GM12873 (cell line): ENCODE measurements around the gene FAM53C.

Experiments
- CTCF ChIP-seq: IDR thresholded peaks from 2 replicates; pipeline ENCODE4 v1.5.1; 2012; ENCODE audit warnings: low read depth, mild to moderate bottlenecking, moderate library complexity, low read length, control low read depth; ENCODE audit not compliant: insufficient read depth; ENCODE audit errors: missing control alignments

FAM53C gene

DNA sequence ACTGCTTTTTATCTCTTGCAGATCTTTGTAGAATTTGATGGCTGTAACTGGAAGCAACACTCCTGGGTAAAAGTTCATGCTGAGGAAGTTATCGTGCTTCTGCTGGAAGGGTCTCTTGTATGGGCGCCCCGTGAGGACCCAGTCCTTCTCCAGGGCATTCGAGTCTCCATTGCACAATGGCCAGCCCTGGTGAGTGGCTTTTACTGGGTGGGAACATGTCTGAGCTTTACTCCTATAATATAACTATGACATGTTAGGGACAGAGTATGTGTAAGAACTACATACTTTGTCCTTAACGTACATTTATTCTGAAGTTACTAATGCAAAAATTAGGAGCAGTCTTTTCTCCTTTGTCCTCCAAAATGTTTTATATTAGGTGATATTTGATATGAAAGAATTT is 34.6 kb downstream of the FAM53C start:
- TF ChIP-seq CTCF: no peak

DNA sequence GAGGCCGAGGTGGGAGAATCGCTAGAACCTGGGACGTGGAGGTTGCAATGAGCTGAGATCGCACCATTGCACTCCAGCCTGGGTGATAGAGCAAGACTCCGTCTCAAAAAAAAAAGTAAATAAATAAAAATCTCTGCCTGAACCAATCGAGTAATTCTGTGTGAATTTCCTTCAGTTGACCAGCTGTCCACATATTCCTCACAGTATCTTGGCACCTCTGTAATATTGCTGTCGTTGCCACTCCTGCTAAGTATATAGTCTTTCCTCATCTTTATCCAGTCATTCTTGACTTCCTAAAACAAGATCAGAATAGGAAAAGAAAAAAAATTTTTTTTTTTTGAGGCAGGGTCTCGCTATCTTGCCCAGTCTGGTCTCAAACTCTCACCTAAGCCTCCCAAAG is 44.3 kb downstream of the FAM53C start:
- no peak for TF ChIP-seq CTCF

GRCh38 chr5:138385660-138386059 is 47.6 kb downstream of the FAM53C start:
- no peak for TF ChIP-seq CTCF

DNA sequence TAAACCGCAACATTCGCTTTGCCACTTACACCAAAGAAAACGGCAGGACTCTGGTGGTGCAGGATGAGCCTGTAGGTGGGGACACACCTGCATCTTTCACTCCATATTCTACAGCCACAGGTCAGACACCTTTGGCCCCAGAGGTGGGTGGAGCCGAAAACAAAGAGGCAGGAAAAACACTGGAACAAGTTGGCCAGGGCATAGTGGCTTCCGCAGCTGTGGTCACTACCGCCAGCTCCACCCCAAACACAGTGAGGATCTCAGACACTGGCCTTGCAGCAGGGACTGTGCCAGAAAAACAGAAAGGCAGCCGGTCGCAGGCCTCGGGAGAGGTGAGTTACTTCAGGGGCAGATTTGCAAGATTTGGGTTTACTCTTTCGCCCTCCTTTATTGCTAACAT is 48.2 kb downstream of the FAM53C start:
- TF ChIP-seq CTCF: no peak

- no peak for TF ChIP-seq CTCF
Measured at GRCh38 chr5:138389332-138389731, 51.3 kb downstream of the FAM53C start.

- TF ChIP-seq CTCF: no peak
Measured at GRCh38 chr5:138391859-138392386, 53.9 kb downstream of the FAM53C start.
